GM19324 (cell line): ENCODE results near the gene ATM.
"Not testable (repeated sequence)": the region's sequence is repeated elsewhere in the genome, so short reads cannot be mapped to it uniquely, and the experiment has no call there.

Source experiments
- ATAC-seq: cut with Tn5 transposase; IDR thresholded peaks from one replicate; pipeline ENCODE4 v1.9.1; 2021; ENCODE audit warnings: mild to moderate bottlenecking, moderate library complexity; ENCODE audit not compliant: unreplicated experiment, low FRiP score

Gene ATM

GRCh38 chr11:108278954-108279353 lies 56.1 kb downstream of the ATM start:
- ATAC-seq: no peak

GRCh38 chr11:108286370-108286769 lies 63.5 kb downstream of the ATM start:
- ATAC-seq: no peak

GRCh38 chr11:108286956-108287355 lies 64.1 kb downstream of the ATM start:
- no peak for ATAC-seq

GRCh38 chr11:108289066-108289465 lies 66.2 kb downstream of the ATM start:
- ATAC-seq: not testable (repeated sequence)

- no peak for ATAC-seq
Observed at GRCh38 chr11:108289699-108290098, 66.8 kb downstream of the ATM start.

- ATAC-seq: no peak
Observed at GRCh38 chr11:108293229-108293628, 70.4 kb downstream of the ATM start.

GRCh38 chr11:108302121-108302785 lies 79.4 kb downstream of the ATM start:
- no peak for ATAC-seq

- ATAC-seq: no peak
Observed at GRCh38 chr11:108307751-108308150, 84.9 kb downstream of the ATM start.

GRCh38 chr11:108313444-108313843 lies 90.6 kb downstream of the ATM start:
- no peak for ATAC-seq

- no peak for ATAC-seq
Observed at GRCh38 chr11:108316061-108316460, 93.2 kb downstream of the ATM start.

- no peak for ATAC-seq
Observed at GRCh38 chr11:108319541-108320145, 96.8 kb downstream of the ATM start.

GRCh38 chr11:108322666-108323065 lies 99.8 kb downstream of the ATM start:
- ATAC-seq: no peak

GRCh38 chr11:108324587-108324986 lies 101.7 kb downstream of the ATM start:
- no peak for ATAC-seq

GRCh38 chr11:108333403-108333899 lies 110.6 kb downstream of the ATM start:
- no peak for ATAC-seq

GRCh38 chr11:108338750-108339149 lies 115.9 kb downstream of the ATM start:
- no peak for ATAC-seq

GRCh38 chr11:108340973-108341372 lies 118.1 kb downstream of the ATM start:
- no peak for ATAC-seq

GRCh38 chr11:108341654-108342053 lies 118.8 kb downstream of the ATM start:
- no peak for ATAC-seq

- no peak for ATAC-seq
Observed at GRCh38 chr11:108343714-108344113, 120.8 kb downstream of the ATM start.

GRCh38 chr11:108345767-108346166 lies 122.9 kb downstream of the ATM start:
- no peak for ATAC-seq

GRCh38 chr11:108346451-108346850 lies 123.6 kb downstream of the ATM start:
- ATAC-seq: no peak

GRCh38 chr11:108351468-108351867 lies 128.6 kb downstream of the ATM start:
- no peak for ATAC-seq

GRCh38 chr11:108364159-108364558 lies 141.3 kb downstream of the ATM start:
- no peak for ATAC-seq
